ELR (cell line): Measurements from ENCODE around the gene OOSP3.
"Not testable (repeated sequence)": the region's sequence is repeated elsewhere in the genome, so short reads cannot be mapped to it uniquely, and the experiment has no call there.

Experiments
- DNase-seq: peaks from one replicate; pipeline ENCODE4 v3.0.0-alpha.2; 2015; ENCODE audit warnings: low read depth

Gene OOSP3, protein sequence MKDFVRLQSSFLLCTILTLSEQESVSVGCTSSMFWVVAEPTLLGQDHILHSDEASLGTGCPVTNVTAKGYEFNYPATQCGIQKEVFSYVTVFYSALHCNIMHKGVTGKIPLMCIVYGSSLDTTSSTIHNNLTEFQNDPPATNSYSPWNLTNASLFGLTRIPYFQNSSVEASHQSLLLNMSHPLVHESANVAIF

GRCh38 chr11:59878575-59878974 lies at the start of gene OOSP3:
Gene OOSP3 (plus strand): TSS chr11:59878782. CDS start chr11:59878809, 27 bp downstream.
- no peak for DNase-seq

- no peak for DNase-seq
Observed at GRCh38 chr11:59829358-59829757, 49.2 kb upstream of the OOSP3 start.

- no peak for DNase-seq
Observed at GRCh38 chr11:59833602-59834001, 45.0 kb upstream of the OOSP3 start.

DNA sequence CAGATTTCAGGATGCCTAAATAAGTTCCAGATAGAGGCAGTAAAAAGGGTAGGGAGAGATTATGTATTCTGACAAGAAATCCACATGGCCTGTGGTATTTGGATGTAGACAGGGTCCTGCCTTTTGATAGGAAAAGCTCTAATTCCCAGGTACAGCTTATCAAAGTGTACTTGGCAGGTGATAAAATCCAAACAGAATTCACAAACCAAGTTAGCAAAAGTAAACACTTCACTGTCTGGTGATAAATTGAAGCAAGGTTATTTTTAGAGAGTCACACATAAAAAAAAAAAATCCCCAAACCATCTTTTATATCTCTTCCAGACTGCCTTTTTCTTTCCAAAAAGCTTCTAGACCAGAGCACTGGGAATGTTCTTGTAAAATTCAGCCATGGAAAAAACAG lies 39.0 kb upstream of the OOSP3 start:
- DNase-seq: no peak

- DNase-seq: no peak
Observed at GRCh38 chr11:59841514-59841913, 37.1 kb upstream of the OOSP3 start.

GRCh38 chr11:59842316-59842715 lies 36.3 kb upstream of the OOSP3 start:
- DNase-seq: no peak

- DNase-seq: no peak
Observed at GRCh38 chr11:59845399-59845798, 33.2 kb upstream of the OOSP3 start, which contains the start of gene CBLIF. Gene CBLIF (minus strand): TSS chr11:59845499. CDS start chr11:59845453, 46 bp downstream.

GRCh38 chr11:59846556-59846955 lies 32.0 kb upstream of the OOSP3 start:
- no peak for DNase-seq

GRCh38 chr11:59847626-59848025 lies 31.0 kb upstream of the OOSP3 start:
- DNase-seq: no peak

- DNase-seq: not testable (repeated sequence)
Observed at GRCh38 chr11:59848439-59848838, 30.1 kb upstream of the OOSP3 start.

- DNase-seq: no peak
Observed at GRCh38 chr11:59849129-59849528, 29.5 kb upstream of the OOSP3 start.

- not testable (repeated sequence) for DNase-seq
Observed at GRCh38 chr11:59849551-59849950, 29.0 kb upstream of the OOSP3 start.

DNA sequence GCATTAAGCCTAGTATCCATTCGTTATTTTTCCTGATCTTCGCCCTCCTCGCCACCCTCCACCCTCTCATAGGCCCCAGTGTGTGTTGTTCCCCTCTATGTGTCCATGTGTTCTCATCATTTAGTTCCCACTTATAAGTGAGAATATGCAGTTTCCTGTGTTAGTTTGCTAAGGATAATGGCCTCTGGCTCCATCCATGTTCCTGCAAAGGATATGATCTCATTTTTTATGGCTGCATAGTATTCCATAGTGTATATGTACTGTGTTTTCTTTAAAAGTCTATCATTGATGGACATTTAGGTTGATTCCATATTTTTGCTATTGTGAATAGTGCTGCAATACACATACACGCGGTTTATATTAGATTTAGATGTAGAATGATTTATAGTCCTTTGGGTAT lies 27.2 kb upstream of the OOSP3 start:
- DNase-seq: not testable (repeated sequence)

GRCh38 chr11:59854871-59855270 lies 23.7 kb upstream of the OOSP3 start:
- no peak for DNase-seq

- DNase-seq: peak; percentile 73
Observed at GRCh38 chr11:59857439-59858434, 20.8 kb upstream of the OOSP3 start.

GRCh38 chr11:59859673-59860072 lies 18.9 kb upstream of the OOSP3 start:
- DNase-seq: no peak

DNA sequence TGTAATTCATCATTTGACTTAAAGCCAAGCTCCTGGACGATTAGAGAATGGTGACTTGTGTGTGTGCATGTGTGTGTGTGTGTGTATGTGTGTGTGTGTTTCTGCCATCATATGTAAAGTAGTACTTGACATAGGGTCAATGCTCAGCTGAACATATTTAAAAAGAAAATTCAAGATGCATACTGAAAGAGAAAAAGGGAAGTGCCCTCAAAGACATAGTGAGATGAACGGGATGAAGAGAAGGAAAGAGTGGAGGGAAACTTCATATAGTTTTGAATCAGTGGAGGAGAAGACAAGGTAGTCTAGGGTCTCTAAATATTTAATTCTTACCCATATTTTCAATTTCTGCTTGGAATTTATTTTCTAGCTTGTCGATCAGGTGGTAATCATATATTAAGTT lies 16.3 kb upstream of the OOSP3 start:
- DNase-seq: no peak

DNA sequence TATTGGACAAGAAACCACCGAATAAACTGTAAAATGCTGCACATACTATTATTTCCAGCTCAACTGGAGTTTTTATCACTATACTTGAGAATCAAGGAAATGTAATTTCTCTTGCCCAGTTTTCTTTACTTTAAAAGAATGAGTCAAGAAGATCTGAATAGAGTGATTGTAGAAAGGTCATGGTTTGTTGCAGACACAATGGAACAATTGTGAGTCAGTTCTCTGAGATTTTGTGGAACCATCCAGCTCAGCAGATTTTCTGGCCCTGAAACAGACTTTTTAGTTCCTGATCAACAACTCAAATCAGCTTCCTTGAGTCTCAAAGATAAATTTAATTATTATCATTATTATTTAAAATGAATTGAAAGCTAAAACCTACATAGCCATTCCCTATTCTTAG lies 13.6 kb upstream of the OOSP3 start:
- DNase-seq: peak; percentile 61

DNA sequence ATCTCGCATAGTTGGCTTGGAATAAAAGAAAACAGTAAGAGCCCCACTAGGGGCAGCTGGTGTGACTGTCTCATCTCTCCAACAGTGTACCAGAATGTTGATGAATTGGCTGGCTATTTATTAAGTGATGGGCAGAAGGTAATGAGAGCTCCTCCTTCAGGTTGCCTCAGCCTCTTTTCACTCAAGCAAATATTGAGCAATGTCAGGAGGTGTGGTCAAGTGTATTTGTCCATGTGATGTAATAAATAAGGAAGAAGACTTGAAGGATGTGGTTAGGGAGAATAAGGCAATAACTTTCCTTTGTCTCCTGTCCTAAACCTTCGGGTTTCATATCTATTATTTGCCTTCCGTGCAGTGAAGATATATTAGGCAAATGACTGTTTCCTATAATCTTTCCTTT lies 12.2 kb upstream of the OOSP3 start, which contains the start of gene TCN1:
Gene TCN1 (minus strand): TSS at position 91 of the 400 bp plus-strand sequence. CDS start 17 bp downstream, at position 74.
- DNase-seq: peak; percentile 32

- DNase-seq: no peak
Observed at GRCh38 chr11:59866836-59867235, 11.7 kb upstream of the OOSP3 start.

DNA sequence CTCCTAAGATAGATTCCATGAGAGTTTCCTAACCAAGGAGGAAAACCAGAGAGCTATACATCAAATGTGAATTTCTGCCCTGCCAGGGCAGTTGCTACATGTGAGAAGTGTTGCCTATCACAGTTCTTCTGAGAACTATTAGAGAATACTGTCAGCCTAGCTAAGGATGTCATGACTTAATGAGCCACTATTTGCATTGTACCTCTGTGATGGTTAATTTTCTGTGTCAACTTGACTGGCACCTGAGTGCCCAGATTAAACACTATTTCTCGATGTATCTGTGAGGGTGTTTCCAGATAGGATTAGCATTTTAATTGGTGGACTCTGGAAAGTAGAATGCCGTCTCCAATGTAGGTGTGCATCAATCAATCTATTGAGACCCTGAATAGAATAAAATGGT lies 10.6 kb upstream of the OOSP3 start:
- no peak for DNase-seq

GRCh38 chr11:59872076-59872475 lies 6.5 kb upstream of the OOSP3 start:
- no peak for DNase-seq
